ENCODE measurements around the gene CACNA1E. TPM values are rescaled to one million over a fixed set of nuclear protein-coding genes. Genes with fewer than 3 reads are reported as not detected.

CACNA1E gene
- polyA plus RNA-seq, 1 donor: 0.32 TPM

DNA sequence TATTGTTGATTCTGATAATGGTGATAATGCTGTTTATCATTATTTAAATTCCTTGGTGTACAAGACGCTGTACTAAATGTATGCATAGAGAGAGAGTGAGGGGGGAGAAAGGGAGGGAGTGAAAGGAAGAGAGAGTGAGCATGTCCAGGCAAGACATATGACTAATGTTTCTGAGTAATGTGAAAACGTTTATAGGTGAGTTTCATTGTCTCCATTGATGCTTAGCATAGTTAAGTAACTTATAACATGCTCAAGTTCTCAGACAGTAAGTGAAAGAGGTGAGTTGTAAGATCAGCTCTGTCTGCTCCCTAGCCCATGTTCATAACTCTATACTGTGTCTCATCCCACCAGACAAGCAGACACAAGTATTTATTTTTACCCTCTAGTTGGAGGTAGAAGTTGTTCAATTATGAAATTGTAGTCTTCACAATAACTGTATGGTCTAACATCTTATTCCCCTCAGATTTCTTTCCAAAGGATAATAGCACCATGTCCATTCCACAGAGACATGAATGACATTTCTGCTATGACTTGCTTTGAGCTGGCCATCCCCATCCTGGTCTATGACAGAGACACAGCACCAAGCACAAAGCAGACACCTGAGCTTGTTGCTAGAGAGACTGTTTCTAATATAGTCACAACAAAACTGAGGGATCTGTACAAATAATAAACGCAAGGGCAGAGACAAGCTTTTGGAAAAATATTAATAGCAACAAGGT is 285.1 kb downstream of the CACNA1E start:
- no peak for DNase-seq (ENCODE audit: low read depth)

GRCh38 chr1:181768930-181769280 is 285.6 kb downstream of the CACNA1E start:
- DNase-seq (ENCODE audit: low read depth): no peak

DNA sequence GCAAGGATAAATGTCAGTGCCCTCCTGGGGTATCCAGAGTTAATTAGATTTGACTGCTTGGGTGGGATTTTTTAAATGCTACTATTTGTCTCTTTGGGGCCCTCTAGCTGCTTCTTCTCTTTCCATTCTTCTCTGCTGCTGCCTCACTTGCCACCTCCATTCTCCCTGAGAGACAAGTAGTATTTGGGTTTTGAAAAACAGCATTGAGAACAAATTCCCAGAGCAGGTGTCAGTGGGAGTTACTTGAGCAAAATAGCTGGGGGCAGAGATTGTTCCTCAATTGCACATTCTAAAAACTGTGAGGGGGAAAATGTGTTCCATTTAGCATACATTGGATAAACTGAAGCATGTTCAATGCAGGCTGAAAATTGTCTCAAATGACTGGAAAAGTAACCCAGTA is 286.5 kb downstream of the CACNA1E start:
- no peak for DNase-seq (ENCODE audit: low read depth)

DNA sequence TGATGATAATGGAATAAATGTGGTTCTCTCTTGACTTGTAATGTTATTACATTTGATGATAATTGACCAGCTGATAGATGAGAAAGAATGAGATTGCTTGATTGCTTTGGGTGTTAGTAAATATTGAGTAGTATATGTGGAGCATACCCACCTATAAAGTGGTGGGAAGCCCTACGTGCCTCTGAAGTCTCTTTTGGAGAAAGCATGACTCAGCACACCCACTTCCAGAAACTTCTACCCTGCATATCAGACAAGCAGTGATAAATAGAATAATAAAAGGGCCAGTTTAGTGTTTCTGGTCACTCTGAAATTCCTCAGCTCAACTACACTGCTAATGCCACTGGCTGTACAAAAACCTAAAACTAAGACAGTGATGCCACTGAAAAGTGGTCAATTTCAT is 289.4 kb downstream of the CACNA1E start:
- DNase-seq (ENCODE audit: low read depth): no peak

- no peak for DNase-seq (ENCODE audit: low read depth)
Measured at GRCh38 chr1:181776044-181776443, 292.7 kb downstream of the CACNA1E start.

GRCh38 chr1:181777286-181777685 is 294.0 kb downstream of the CACNA1E start:
- no peak for DNase-seq (ENCODE audit: low read depth)

DNA sequence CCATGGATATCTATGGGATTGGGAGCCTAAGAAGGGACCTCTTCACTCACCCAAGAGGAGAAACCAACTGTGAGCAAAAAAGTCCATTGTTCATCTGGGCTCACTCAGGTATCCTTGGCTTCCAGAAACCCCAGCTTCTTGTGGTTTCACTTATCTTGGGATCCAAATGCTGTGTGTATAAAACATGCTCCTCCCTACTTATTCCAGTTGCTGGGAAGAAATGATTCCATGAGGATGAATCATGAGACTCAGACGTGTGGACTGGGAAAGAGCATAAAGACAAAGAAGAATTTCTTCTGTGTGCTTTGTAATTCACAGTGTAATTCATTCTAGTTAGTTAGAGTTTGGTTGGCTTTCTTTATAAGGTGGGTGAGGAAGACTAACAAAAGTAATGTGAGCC is 294.5 kb downstream of the CACNA1E start:
- no peak for DNase-seq (ENCODE audit: low read depth)

- no peak for DNase-seq (ENCODE audit: low read depth)
Measured at GRCh38 chr1:181778640-181779260, 295.4 kb downstream of the CACNA1E start.

DNA sequence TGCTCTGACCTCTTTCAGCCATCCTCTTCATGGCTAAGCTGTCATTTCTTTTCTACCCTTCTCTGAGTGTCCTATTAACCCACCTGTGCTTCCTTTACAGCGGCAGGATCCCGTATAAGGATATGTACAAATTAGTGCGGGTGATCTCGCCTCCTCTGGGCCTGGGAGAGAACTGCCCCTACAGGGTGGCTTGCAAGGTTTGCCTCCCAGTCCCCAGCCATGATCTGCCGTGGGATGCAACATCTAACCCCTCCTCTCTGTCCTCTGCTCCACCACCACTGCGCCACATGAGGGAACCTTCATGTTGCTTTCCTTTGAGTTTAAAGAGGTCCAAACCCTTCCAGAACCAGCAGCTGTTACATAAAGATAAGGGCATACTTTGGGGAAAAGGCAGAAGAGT is 296.0 kb downstream of the CACNA1E start:
- DNase-seq (ENCODE audit: low read depth): no peak

GRCh38 chr1:181783208-181783607 is 299.9 kb downstream of the CACNA1E start:
- no peak for DNase-seq (ENCODE audit: low read depth)

- DNase-seq (ENCODE audit: low read depth): no peak
Measured at GRCh38 chr1:181784039-181784683, 300.8 kb downstream of the CACNA1E start.

DNA sequence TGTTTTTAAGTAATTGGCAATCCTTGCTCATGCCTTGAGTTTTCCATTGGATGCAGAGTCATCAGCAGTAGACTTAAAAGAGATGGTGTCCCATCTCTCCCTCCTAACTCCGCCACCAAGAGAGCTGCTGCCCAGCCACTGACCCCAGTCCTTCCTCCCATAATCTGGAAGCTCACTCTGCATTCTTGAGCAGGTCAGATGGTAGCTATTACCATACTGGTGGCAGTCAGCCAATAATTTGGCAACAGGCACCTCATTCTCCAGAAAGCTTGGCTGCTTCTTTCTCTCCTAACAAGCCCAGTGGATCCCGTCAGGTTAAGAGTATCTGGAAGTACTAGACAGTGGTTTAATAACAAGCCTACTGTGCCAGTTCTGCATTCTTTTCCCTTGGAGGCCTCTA is 306.1 kb downstream of the CACNA1E start:
- DNase-seq (ENCODE audit: low read depth): no peak

DNA sequence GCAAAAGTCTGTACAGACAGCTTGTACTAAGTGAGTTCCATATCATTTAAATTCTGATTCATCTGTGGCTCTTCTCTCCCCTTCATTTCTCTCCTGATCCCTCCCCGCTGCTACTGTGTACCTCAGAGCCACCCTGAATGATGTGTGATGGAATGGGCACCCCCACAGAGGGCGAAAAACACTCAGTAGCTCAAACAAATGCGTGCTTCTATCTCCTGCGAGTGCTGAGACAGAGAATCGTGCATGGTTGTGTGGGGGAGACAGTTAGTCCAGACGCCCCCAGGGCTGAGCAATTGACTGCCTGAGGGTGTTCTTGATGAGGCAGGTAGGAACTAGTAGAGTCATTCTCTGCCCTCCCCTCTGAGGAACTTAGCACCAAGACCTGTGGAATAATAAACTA is 308.4 kb downstream of the CACNA1E start:
- no peak for DNase-seq (ENCODE audit: low read depth)

DNA sequence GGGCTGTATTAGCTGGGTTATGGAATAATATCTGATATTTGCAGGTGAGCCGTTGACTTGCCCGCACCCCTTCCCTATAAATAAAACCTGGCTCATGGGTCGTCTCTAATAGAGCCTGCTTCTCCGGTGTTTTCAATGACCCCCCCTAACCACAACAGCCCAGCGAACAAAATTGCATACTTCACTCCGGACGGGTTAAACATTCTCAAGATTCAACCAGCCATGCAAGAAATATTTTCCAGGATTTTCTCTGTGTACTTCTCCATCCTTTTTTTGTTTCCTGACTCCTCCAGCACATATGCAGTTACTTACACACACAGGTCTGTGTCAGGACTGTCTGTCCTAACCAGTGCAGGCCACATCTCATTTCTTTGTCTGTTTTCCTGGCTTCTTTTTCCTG is 310.5 kb downstream of the CACNA1E start:
- no peak for DNase-seq (ENCODE audit: low read depth)

GRCh38 chr1:181794332-181794731 is 311.0 kb downstream of the CACNA1E start:
- DNase-seq (ENCODE audit: low read depth): no peak

DNA sequence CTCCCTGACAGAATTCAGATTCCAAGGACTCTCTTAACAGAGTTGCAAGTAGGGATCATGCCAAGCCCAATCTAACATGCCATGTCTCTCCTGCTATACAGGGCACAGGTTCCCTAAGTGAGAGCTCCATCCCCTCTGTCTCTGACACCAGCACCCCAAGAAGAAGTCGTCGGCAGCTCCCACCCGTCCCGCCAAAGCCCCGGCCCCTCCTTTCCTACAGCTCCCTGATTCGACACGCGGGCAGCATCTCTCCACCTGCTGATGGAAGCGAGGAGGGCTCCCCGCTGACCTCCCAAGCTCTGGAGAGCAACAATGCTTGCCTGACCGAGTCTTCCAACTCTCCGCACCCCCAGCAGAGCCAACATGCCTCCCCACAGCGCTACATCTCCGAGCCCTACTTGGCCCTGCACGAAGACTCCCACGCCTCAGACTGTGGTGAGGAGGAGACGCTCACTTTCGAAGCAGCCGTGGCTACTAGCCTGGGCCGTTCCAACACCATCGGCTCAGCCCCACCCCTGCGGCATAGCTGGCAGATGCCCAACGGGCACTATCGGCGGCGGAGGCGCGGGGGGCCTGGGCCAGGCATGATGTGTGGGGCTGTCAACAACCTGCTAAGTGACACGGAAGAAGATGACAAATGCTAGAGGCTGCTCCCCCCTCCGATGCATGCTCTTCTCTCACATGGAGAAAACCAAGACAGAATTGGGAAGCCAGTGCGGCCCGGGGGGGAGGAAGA is 315.0 kb downstream of the CACNA1E start:
- DNase-seq (ENCODE audit: low read depth): no peak

DNA sequence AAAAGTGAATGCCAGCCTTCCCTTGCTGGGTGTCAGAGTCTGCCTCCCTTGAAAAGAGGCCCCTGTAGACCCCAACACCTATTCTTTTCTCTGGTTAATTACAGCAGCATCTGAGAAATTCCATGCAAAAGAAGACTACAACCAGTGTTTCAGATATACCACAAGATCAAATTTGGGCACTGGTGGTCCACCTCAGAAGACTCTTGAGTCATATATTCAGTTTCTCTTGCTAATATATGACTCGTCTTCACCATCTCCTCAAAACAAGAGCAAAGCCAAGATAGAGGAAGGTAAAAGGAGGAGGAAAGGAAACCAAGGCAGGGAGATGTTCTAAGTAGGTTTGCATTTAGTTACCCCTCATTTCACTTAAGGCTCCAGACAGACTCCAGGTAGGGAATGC is 318.3 kb downstream of the CACNA1E start:
- DNase-seq (ENCODE audit: low read depth): no peak

- no peak for DNase-seq (ENCODE audit: low read depth)
Measured at GRCh38 chr1:181802466-181802865, 319.1 kb downstream of the CACNA1E start.

- no peak for DNase-seq (ENCODE audit: low read depth)
Measured at GRCh38 chr1:181803421-181803820, 320.1 kb downstream of the CACNA1E start.

DNA sequence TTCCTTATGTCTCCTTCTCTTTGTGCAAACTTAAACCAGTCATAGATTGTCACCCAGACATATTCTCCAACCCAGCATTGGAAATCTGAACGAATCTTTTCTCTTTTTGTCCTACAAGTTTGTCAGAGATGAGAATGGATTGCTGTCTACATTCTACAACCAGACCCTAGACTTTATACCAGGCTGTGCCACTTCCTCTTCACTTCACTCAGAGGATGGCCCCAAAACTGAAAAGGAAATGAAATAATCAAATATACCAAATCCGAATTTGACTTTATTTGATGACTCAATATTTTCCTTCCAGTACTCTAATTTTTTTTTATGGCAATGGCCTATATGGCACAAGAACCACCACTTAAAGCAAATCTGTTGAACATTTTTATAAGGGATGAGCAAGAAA is 321.7 kb downstream of the CACNA1E start:
- DNase-seq (ENCODE audit: low read depth): no peak

GRCh38 chr1:181806746-181807145 is 323.4 kb downstream of the CACNA1E start:
- no peak for DNase-seq (ENCODE audit: low read depth)

DNA sequence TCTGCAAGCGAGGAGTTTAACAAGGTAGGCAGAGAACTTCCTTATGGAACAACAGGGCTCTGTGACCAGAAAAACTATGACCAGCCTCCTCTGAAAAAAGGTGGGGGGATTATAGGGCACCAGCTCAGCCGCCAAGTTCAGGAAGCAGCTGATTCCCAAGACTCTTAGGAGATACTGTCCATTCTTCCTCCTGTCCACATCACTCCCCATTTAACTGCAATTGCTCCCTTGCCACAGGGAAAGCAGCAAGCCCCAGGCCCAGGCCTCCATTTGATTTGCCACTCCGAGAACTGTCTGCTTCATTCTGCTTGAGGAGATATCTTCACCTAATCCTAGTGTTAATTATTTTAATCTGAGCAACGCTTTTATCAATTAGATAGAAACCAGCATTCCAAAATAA is 323.9 kb downstream of the CACNA1E start:
- no peak for DNase-seq (ENCODE audit: low read depth)
